Loucy (cell line): ENCODE data around the gene MEN1.

Experiments used
- H2AFZ ChIP-seq: fragments of 200-600 bp; sonication (generic); 2 replicates; pipeline ENCODE4 v1.6.0; 2016; ENCODE audit warnings: antibody characterized with exemption, mild to moderate bottlenecking, low read length, moderate library complexity
- H3F3A ChIP-seq: fragments of 200-600 bp; 2 replicates; pipeline ENCODE4 v1.6.0; 2016; ENCODE audit warnings: antibody characterized with exemption, low read depth, mild to moderate bottlenecking
- H3K27me3 ChIP-seq: fragments of 200-600 bp; sonication (generic); 2 replicates; pipeline ENCODE4 v1.6.1; 2014; ENCODE audit warnings: low read length, mild to moderate bottlenecking; ENCODE audit not compliant: insufficient read depth, poor library complexity, severe bottlenecking
- H3K36me3 ChIP-seq: fragments of 200-600 bp; sonication (generic); 2 replicates; pipeline ENCODE4 v1.6.1; 2016; ENCODE audit warnings: low read length; ENCODE audit not compliant: insufficient read depth
- H3K4me1 ChIP-seq: fragments of 200-600 bp; sonication (generic); 2 replicates; pipeline ENCODE4 v1.5.1; 2014; ENCODE audit warnings: low read length, mild to moderate bottlenecking; ENCODE audit not compliant: insufficient read depth, poor library complexity, severe bottlenecking
- H3K4me2 ChIP-seq: fragments of 200-600 bp; sonication (generic); 2 replicates; pipeline ENCODE4 v1.6.0; 2014; ENCODE audit warnings: antibody characterized with exemption, low read length, low read depth, mild to moderate bottlenecking; ENCODE audit not compliant: poor library complexity, severe bottlenecking
- H3K4me3 ChIP-seq: fragments of 200-600 bp; sonication (generic); 2 replicates; pipeline ENCODE4 v1.5.1; 2014; ENCODE audit warnings: low read length, mild to moderate bottlenecking, mixed read lengths; ENCODE audit not compliant: poor library complexity, severe bottlenecking
- H3K79me2 ChIP-seq: fragments of 200-600 bp; sonication (generic); 2 replicates; pipeline ENCODE4 v1.6.1; 2014; ENCODE audit warnings: low read length; ENCODE audit not compliant: insufficient read depth
- H3K9ac ChIP-seq: fragments of 200-600 bp; sonication (generic); 2 replicates; pipeline ENCODE4 v1.6.0; 2014; ENCODE audit warnings: mild to moderate bottlenecking, low read depth, low read length, moderate library complexity; ENCODE audit not compliant: poor library complexity, severe bottlenecking
- H3K9me2 ChIP-seq: fragments of 200-600 bp; sonication (generic); replicated peaks from 2 replicates; pipeline ENCODE4 v1.6.1; 2016; ENCODE audit warnings: low read depth, low read length, mixed read lengths
- H3K9me3 ChIP-seq: fragments of 200-600 bp; sonication (generic); 2 replicates; pipeline ENCODE4 v1.6.1; 2014; ENCODE audit warnings: mild to moderate bottlenecking, antibody characterized with exemption, low read length, low read depth; ENCODE audit not compliant: insufficient read depth
- H4K20me1 ChIP-seq: fragments of 200-600 bp; sonication (generic); 2 replicates; pipeline ENCODE4 v1.6.0; 2014; ENCODE audit warnings: antibody characterized with exemption, low read length, mild to moderate bottlenecking; ENCODE audit not compliant: insufficient read depth, poor library complexity, severe bottlenecking
- CTCF ChIP-seq: fragments of 200-600 bp; sonication (generic); conservative IDR thresholded peaks from 2 replicates; pipeline ENCODE4 v1.5.1; 2014; ENCODE audit warnings: mild to moderate bottlenecking, antibody characterized with exemption, low read length
- EZH2phosphoT487 ChIP-seq: fragments of 200-600 bp; IDR thresholded peaks from 2 replicates; pipeline ENCODE4 v1.6.1; 2018; ENCODE audit warnings: antibody characterized with exemption, mild to moderate bottlenecking, moderate library complexity, borderline replicate concordance

The MEN1 gene

DNA sequence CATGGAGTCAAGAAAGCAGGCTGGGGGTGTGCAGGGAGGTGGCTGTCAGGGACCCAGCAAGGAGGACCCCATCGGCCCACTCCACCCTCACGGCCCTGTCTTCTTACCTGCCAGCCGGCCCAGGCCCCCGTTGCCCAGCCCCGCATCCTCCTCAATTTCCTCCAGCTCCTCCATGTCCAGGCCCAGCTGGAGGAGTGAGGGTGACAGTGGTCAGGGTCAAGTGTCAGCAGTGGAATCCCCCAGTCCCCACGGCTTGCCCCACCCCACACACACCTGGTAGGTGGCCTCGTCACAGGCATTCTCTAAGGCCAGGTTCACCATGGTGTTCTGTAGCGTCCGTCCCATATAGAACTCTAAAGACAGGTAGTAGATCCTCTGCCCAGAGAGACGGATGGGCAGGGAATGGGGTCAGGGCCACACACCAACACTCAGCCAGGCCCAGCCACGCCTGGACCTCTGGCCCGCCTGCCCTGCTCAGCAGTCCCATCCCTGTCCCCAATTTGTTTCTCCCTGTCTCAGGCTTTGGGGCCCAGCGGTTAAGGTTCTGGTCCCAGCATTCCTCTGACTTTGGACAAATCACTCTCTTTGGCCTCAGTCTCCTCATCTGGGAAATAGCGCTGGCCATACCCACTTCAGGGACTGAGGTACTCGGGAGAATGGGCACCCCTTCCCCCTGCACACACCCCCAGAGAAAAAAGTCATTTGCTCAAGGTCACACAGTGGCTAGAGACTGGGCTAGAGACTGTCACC, 51.8 kb downstream of the MEN1 start:
- Histone ChIP-seq H4K20me1 (peaks cover 24% of the 10 kb centered on the region), H3K9ac (no peak overlapping the region), H3K4me1 (peaks cover 29% of the 10 kb centered on the region), H2AFZ (no peak overlapping the region), H3K9me2 (no peaks in the 10 kb centered on the region), H3K79me2 (peaks cover 9% of the 10 kb centered on the region; the same call in 1 of the 2 replicates), H3K36me3 (peaks cover 13% of the 10 kb centered on the region; the same call in 1 of the 2 replicates), H3K9me3 (no peaks in the 10 kb centered on the region), H3K4me3 (no peak overlapping the region), H3K4me2 (no peak overlapping the region), H3F3A (peaks cover 5% of the 10 kb centered on the region), H3K27me3 (no peaks in the 10 kb centered on the region)
- no peak for TF ChIP-seq EZH2phosphoT487

DNA sequence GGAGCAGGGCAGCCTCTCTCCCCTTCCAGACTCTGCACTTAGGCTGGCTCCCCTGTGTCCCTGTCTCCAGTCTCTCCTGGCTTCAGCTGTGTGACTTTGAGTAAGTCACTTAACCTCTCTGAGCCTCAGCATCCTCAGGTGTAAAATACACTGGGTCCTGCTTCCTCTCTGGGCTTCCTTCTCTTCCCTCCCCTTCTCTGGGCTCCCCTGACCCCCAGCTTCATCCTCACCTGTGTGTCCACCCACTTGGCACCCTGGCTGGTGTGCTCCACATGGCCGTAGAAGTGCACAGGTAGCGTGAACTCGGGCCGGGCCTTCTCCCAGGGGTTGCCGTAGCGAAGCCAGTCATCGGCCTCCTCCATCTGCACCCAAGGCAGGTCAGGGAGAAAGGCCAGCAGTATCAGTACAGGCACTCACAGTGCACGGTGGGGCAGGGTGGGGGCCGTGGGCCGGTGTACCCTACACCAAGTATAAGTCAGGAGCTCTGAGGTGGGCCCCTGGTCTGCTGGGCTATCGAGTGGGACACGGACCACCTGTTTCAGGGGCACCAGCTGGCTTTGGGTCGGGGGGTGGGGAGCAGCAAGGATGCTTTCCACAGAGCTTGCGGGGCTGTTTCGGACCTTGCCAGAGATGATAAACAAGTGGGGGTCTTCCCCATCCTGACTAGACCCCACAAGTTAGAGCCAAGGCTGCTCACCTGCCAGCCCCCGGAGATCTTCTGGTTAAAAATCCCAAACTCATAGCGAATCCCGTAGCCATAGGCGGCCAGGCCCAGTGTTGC, 52.6 kb downstream of the MEN1 start:
- peaks cover 6% of the 10 kb centered on the region; the same call in 1 of the 2 replicates for H3K79me2 ChIP-seq
- H2AFZ ChIP-seq, result no peak overlapping the region
- H4K20me1 ChIP-seq, result peaks cover 17% of the 10 kb centered on the region
- no peaks in the 10 kb centered on the region for H3K9me3 ChIP-seq
- peaks cover 9% of the 10 kb centered on the region; the same call in 1 of the 2 replicates for H3K36me3 ChIP-seq
- H3K9ac ChIP-seq, result no peak overlapping the region
- H3K4me3 ChIP-seq, result no peak overlapping the region
- TF ChIP-seq EZH2phosphoT487 (no peak), CTCF (no peak)
- no peaks in the 10 kb centered on the region for H3K9me2 ChIP-seq
- H3K4me1 ChIP-seq, result peaks cover 22% of the 10 kb centered on the region
- H3K27me3 ChIP-seq, result no peaks in the 10 kb centered on the region
- no peak overlapping the region for H3K4me2 ChIP-seq
- peaks cover 3% of the 10 kb centered on the region; the same call in 1 of the 2 replicates for H3F3A ChIP-seq

- peaks cover 13% of the 10 kb centered on the region for H3K4me1 ChIP-seq
- H3K9me3 ChIP-seq, result no peaks in the 10 kb centered on the region
- H3K36me3 ChIP-seq, result peaks cover 3% of the 10 kb centered on the region; the same call in 1 of the 2 replicates
- TF ChIP-seq CTCF (no peak), EZH2phosphoT487 (no peak)
- H3K9ac ChIP-seq, result no peak overlapping the region
- H3K27me3 ChIP-seq, result no peaks in the 10 kb centered on the region
- H4K20me1 ChIP-seq, result peaks cover 7% of the 10 kb centered on the region
- H3F3A ChIP-seq, result peaks cover under 1% of the 10 kb centered on the region; the same call in 1 of the 2 replicates
- no peak overlapping the region for H3K4me2 ChIP-seq
- H3K79me2 ChIP-seq, result no peaks in the 10 kb centered on the region
- H3K9me2 ChIP-seq, result no peaks in the 10 kb centered on the region
- no peak overlapping the region for H3K4me3 ChIP-seq
- H2AFZ ChIP-seq, result no peak overlapping the region
These were observed 54.5 kb downstream of the MEN1 start for GRCh38 chr11:64755681-64756361.
